ENCODE results near the gene MAP1S.

MAP1S gene

DNA sequence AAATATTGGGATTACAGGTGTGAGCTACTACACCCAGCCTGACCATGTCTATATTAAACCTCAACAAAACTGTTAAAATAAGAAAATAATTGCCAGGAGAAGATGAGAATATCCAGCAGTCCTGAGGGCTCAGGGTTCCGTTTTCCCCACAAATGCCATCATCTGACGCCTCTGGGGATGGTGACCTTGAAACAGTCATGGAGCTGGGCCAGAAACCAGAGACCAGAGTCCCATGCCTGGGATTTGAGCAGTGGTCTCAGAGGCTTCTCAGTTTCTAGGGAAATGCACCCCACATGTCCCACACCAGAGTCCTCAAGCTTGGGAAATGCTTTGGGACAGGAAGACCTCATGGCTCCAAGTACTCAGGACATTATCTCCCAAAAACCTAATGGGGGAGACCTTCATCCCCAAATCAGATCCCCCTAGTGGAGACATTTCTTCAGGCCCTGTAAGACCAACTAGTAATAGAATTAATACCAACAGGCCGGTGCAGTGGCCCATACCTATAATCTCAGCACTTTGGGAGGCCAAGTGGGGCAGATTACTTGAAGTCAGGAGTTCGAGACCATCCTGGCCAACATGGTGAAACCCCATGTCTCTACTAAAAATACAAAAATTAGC, 2.9 kb upstream of the MAP1S start:
- no peak for DNase-seq (ENCODE audit: low read depth)
- TF ChIP-seq, protein P1, sequence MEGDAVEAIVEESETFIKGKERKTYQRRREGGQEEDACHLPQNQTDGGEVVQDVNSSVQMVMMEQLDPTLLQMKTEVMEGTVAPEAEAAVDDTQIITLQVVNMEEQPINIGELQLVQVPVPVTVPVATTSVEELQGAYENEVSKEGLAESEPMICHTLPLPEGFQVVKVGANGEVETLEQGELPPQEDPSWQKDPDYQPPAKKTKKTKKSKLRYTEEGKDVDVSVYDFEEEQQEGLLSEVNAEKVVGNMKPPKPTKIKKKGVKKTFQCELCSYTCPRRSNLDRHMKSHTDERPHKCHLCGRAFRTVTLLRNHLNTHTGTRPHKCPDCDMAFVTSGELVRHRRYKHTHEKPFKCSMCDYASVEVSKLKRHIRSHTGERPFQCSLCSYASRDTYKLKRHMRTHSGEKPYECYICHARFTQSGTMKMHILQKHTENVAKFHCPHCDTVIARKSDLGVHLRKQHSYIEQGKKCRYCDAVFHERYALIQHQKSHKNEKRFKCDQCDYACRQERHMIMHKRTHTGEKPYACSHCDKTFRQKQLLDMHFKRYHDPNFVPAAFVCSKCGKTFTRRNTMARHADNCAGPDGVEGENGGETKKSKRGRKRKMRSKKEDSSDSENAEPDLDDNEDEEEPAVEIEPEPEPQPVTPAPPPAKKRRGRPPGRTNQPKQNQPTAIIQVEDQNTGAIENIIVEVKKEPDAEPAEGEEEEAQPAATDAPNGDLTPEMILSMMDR (IDR thresholded peaks at IDR 0.05; ENCODE audit: control insufficient read depth, extremely low read depth, insufficient read depth): no peak
- H3K4me3 ChIP-seq (ENCODE audit: low read depth, low read length): no peak overlapping the region

DNA sequence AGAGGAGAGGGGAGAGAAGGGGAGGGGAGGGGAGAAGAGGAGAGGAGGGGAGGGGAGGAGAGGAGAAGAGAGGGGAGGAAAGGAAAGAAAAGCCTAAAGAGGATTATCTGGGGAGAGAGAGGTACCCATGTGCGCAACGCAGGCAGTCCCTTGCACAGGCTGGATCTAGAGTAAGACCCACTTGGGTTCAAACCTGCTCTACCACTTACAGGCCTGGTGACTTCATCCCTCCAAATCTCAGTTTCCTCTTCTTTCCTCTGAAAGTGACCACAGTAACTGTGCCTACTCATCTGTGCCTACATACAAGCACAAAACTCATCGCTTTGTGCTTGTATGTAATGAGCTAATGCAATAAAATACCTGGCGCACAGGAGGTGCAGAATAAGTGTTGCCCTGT, 732 bp upstream of the MAP1S start:
- TF ChIP-seq, protein P1 (IDR thresholded peaks at IDR 0.05; ENCODE audit: control insufficient read depth, extremely low read depth, insufficient read depth): no peak
- no peak for DNase-seq (ENCODE audit: low read depth)
- H3K4me3 ChIP-seq (ENCODE audit: low read depth, low read length): peak overlapping the region; percentile 96

DNA sequence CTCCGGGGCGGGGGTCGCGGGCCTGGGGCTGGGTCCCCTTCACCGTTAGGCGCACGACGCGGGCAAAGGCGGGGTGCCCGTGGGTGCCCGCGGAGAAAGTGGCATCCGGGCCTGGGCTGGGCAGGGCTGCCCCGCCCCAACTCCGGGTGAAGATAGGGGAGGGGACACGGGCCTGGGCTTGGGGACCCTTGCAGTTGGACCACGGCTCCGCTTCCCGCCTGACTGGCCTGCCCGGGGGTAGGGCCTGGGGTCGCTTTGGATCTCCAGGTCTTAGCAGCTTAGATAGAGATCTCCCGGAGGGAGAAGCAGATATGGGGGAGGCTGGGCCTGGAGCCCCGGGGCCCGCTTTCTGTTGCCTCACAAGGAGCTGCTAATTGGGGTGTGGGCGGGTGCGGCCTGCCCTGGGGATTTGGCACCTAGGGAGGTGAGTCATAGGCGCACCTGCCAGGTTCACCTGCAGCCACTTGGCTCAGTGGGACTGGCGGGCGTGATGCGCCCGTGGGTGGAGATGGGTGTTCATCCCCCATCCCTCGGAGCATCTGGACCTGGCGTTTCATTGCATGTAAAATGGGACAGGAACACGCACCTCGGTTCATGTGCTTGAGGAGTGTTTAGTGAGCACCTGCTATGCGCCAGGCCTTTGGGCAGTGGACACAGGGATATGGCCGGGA, 585 bp downstream of the MAP1S start:
- DNase-seq (ENCODE audit: low read depth): no peak
- H3K4me3 ChIP-seq (ENCODE audit: low read depth, low read length): peak overlapping the region; percentile 96
- TF ChIP-seq, protein P1 (IDR thresholded peaks at IDR 0.05; ENCODE audit: control insufficient read depth, extremely low read depth, insufficient read depth): no peak

DNA sequence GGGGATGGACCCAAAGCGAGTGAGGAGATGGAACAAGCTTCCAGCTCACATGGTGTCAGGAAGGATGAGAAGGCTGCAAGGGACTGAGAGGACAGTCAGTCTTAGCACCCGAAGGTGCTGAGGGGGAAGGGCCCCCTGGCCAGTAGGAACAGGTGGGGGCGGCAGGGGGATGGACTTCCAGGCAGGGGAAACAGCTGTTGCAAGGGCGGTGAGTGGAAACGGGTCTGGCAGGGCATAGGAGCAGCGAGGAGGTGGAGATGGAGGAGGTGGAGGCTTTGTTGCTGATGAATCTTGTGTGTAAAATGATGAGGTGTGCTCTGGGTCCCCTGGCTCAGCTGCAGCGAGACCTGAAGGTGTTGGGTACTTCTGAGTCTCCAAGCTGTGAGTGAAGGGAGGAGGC, 1.2 kb downstream of the MAP1S start:
- DNase-seq (ENCODE audit: low read depth): no peak
- TF ChIP-seq, protein P1 (IDR thresholded peaks at IDR 0.05; ENCODE audit: control insufficient read depth, extremely low read depth, insufficient read depth): no peak
- H3K4me3 ChIP-seq (ENCODE audit: low read depth, low read length): peak overlapping the region; percentile 96

DNA sequence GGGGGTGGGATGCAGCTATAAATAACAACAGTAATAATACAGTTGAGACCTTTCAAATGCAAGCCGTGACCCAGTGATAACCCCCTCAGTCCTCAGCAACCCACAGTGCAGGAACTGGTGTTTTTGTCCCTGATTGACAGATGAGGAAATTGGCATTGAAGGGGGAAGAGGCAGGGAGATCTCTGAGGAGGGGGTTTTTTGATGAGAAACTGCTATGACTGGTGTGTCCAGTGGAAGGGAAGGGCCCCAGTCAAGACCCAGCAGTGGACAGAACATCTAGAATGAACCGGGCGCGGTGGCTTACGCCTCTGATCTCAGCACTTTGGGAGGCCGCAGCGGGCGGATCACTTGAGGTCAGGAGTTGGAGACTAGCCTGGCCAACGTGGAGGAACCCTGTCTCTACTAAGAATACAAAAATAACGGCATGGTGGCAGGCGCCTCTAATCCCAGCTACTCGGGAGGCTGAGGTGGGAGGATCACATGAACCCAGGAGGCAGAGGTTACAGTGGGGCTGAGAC, 1.9 kb downstream of the MAP1S start:
- H3K4me3 ChIP-seq (ENCODE audit: low read depth, low read length): no peak overlapping the region
- no peak for DNase-seq (ENCODE audit: low read depth)
- TF ChIP-seq, protein P1 (IDR thresholded peaks at IDR 0.05; ENCODE audit: control insufficient read depth, extremely low read depth, insufficient read depth): no peak

DNA sequence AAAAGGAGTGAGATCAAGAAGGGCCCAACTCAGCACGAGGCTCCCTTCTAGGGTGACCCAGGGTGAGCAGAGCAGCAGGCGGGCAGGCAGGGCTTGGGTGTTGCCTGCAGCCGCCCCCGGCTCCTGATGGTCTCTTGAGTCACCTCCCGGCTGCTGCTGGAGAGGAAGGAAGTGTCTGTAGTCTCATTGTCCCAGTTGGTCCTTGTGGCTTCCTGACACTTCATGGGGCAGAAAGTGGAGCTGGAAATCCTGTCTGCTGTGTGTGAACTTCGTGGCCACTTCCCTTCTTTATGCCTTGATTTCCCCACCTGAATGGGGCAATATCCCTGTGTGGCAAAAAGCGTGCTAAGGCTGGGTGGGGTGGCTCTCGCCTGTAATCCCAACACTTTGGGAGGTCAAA, 2.5 kb downstream of the MAP1S start:
- no peak overlapping the region for H3K4me3 ChIP-seq (ENCODE audit: low read depth, low read length)
- DNase-seq (ENCODE audit: low read depth): no peak
- TF ChIP-seq, protein P1 (IDR thresholded peaks at IDR 0.05; ENCODE audit: control insufficient read depth, extremely low read depth, insufficient read depth): no peak
